Kidney tubule cell (primary cell): ENCODE results near the gene RPL12.
"Not testable (repeated sequence)": the region's sequence is repeated elsewhere in the genome, so short reads cannot be mapped to it uniquely, and the experiment has no call there.

Experiments used
- DNase-seq: peaks from one replicate; pipeline ENCODE4 v3.0.0-alpha.2; 2018; ENCODE audit warnings: low spot score

RPL12 gene

GRCh38 chr9:127467621-127468020 lies 16.4 kb upstream of the RPL12 start:
- no peak for DNase-seq

GRCh38 chr9:127466407-127466917 lies 15.3 kb upstream of the RPL12 start:
- DNase-seq: not testable (repeated sequence)

GRCh38 chr9:127463911-127464310 lies 12.7 kb upstream of the RPL12 start:
- no peak for DNase-seq

GRCh38 chr9:127463382-127463781 lies 12.2 kb upstream of the RPL12 start:
- DNase-seq: no peak

GRCh38 chr9:127458921-127459320 lies 7.7 kb upstream of the RPL12 start:
- DNase-seq: no peak

GRCh38 chr9:127457191-127457878 lies 6.1 kb upstream of the RPL12 start:
- peak; percentile 42 for DNase-seq

- DNase-seq: peak; percentile 21
Measured at GRCh38 chr9:127455324-127455992, 4.3 kb upstream of the RPL12 start.

GRCh38 chr9:127452691-127453090 lies 1.5 kb upstream of the RPL12 start:
- peak; percentile 66 for DNase-seq

GRCh38 chr9:127451858-127452656 lies 851 bp upstream of the RPL12 start:
- peak; percentile 66 for DNase-seq

GRCh38 chr9:127451608-127451857 lies 327 bp upstream of the RPL12 start:
- no peak for DNase-seq

GRCh38 chr9:127450243-127450760 lies 904 bp downstream of the RPL12 start:
- DNase-seq: peak; percentile 23

- peak; percentile 31 for DNase-seq
Measured at GRCh38 chr9:127449332-127449966, 1.8 kb downstream of the RPL12 start.

- DNase-seq: peak; percentile 9
Measured at GRCh38 chr9:127448112-127448805, 2.9 kb downstream of the RPL12 start.

GRCh38 chr9:127447416-127448111 lies 3.6 kb downstream of the RPL12 start:
- peak; percentile 23 for DNase-seq

GRCh38 chr9:127446713-127447415 lies 4.3 kb downstream of the RPL12 start:
- DNase-seq: no peak

GRCh38 chr9:127445851-127446712 lies 5.1 kb downstream of the RPL12 start:
- peak; percentile 21 for DNase-seq

- DNase-seq: peak; percentile 23
Measured at GRCh38 chr9:127444921-127445850, 6.0 kb downstream of the RPL12 start.

GRCh38 chr9:127444283-127444920 lies 6.8 kb downstream of the RPL12 start:
- DNase-seq: no peak
